NCI-H187 (cell line): Measurements from ENCODE around the gene DECR2.
A peak's percentile ranks its signal among the peaks of the same experiment; 100 is the strongest.

Source experiments
- DNase-seq, 2 experiments: peaks; one replicate each; lab custom pipeline; 2025; lab: John Stamatoyannopoulos, UW

The DECR2 gene

GRCh38 chr16:444027-444426, 42.3 kb downstream of the DECR2 start:
- no peak for DNase-seq

DNA sequence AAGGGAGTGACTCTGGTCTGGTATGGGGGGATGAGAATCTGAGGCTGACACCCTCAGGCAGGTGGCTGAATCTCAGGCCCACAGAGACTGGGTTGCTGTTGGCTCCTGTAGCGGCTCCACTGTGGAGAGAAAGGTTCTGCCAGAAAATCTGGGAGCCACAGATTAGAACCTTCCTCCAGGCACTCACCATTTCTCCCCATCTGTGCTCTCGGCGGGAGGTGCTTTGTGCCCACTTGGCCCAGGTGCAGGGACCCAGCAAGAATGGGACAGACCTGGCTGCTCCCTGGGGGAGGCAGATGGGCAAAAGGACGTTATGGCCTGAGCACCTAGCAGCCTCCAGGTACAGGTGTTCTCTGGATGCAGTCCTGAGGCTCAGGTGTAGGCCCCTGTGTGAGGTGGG, 43.9 kb downstream of the DECR2 start:
- DNase-seq, result no peak

DNA sequence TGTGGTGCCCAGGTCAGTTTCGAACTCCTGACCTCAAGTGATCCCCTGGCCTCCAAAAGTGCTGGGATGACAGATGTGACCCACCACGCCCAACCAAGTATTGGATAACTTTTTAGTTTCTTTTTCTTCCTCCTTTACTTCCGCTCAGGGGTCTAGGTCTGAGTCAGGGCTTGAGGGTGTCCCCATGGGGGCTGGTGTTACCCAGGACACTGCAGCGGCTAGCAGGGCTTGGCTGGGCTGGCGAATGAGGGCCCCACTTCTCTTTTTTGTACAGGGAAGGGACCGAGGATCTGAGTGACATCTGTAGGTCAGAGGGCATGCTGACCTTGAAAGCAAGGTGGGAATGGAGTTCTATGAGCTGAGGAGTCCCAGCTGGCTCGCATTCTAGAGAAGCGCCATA, 48.7 kb downstream of the DECR2 start:
- DNase-seq, result no peak

GRCh38 chr16:450785-451512, 49.3 kb downstream of the DECR2 start:
- DNase-seq, result peak; percentile 81 to 86

GRCh38 chr16:454397-454940, 52.8 kb downstream of the DECR2 start:
- no peak for DNase-seq

DNA sequence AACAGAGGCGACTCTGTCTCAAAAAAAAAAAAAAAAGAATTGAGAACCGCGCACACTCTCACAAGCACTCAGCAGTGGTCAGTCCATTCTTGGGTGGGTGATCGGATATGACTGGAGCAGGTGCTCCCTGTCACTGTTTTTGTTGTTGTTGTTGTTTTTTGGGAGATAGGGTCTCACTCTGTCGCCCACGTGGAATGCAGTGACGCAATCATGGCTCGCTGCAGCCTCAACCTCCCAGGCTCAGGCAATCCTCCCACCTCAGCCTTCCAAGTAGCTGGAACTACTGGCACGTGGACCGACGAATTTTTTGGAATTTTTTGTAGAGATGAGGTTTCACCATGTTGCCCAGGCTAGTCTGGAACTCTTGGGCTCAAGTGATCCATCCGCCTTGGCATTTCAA, 53.8 kb downstream of the DECR2 start:
- DNase-seq, result no peak

GRCh38 chr16:456891-457483, 55.3 kb downstream of the DECR2 start:
- DNase-seq, result peak in 1 of 2 experiments; percentile 14

GRCh38 chr16:457732-458400, 56.2 kb downstream of the DECR2 start:
- no peak for DNase-seq

- no peak for DNase-seq
Observed at GRCh38 chr16:459761-460160, 58.1 kb downstream of the DECR2 start.

DNA sequence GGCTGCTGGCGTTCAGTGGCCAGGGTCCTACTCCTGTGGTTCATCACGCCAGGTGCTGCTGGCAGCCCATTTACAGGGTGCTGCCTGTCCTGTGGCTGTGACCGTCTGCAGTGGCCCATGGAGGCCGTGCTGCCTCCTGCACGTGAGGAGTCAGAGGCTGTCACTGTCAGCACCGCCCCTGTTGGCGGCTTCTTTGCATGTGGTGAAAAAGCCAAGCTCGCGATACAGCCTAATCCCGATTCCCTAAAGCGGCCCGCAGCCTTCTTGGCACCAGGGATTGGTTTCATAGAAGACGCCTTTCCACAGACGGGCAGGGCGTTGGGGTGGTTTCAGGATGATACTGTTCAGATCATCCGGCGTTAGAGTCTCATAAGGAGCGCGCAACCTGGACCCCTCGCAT, 59.1 kb downstream of the DECR2 start:
- DNase-seq, result no peak
